ENCODE measurements around the gene DFFB.
"Not testable (repeated sequence)": the region's sequence is repeated elsewhere in the genome, so short reads cannot be mapped to it uniquely, and the experiment has no call there.

The DFFB gene

DNA sequence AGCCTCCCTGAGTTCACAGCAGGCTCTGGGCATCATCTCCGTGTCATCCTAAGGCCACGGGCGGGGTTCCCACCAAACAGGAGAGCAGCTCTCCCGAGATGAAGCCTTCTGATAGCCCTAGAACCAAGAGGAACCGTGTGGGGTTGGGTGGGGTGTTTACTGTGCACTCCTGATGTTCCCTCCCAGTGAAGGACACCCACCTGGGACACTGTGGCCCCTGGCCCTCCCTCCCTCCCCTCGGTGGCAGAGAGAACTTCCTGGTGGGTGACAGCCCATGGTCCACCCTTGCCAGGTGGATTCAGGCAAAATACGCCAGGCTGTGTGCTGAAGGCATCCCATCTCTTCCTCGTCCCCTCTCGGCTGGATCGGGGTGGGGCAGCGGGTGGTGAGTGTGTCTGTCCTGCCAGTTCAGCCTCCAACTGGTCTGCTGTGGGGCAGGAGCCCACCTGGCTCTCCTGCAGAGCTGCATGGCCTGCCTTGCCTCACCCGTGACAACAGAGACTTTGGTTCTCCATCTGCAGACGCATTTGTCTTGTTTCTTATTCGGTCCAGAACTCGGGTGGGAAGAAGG is 58.4 kb downstream of the DFFB start:
- no peak overlapping the region for H3K4me3 ChIP-seq (ENCODE audit: low read length)
- peaks cover 12% of the 10 kb centered on the region for H3K9me3 ChIP-seq (ENCODE audit: control insufficient read depth, insufficient read depth, low read length)
- no CpG with 5 or more reads among the region's 15 CpGs for WGBS (ENCODE audit: insufficient coverage, insufficient read length)
- H3K4me1 ChIP-seq (ENCODE audit: control insufficient read depth, insufficient read depth, low read length), result no peaks in the 10 kb centered on the region
- no peak overlapping the region for H3K27ac ChIP-seq (ENCODE audit: low read length)
- no peaks in the 10 kb centered on the region; the same call in 1 of the 2 replicates for H3K36me3 ChIP-seq (ENCODE audit: control insufficient read depth, insufficient read depth, low read length)
- no peak for DNase-seq (ENCODE audit: low read depth, low spot score)
- H3K27me3 ChIP-seq (ENCODE audit: control insufficient read depth, insufficient read depth, low read length), result no peaks in the 10 kb centered on the region; the same call in 1 of the 2 replicates

DNA sequence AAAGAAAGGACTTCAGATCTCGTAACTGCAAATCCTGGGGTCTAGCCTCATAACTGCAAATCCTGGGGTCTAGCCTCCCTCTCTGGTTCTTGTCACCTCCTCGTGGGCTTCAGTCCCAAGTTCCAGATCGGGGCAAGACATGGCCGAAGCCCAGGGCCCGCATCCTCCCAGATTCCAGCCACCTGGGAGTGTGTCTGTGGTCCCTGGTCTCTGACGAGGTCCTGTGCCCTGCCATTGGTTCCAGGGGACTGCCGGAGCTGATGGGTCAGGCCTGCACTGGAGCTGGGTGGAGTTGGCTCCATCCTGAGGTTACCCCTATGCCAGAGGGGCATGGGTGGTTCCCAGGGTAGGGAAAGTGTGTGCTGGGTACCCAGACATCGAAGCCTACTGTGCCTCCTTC is 60.5 kb downstream of the DFFB start:
- Histone ChIP-seq H3K36me3 (ENCODE audit: control insufficient read depth, insufficient read depth, low read length) (no peaks in the 10 kb centered on the region), H3K4me1 (ENCODE audit: control insufficient read depth, insufficient read depth, low read length) (no peaks in the 10 kb centered on the region), H3K27me3 (ENCODE audit: control insufficient read depth, insufficient read depth, low read length) (no peaks in the 10 kb centered on the region; the same call in 1 of the 2 replicates), H3K27ac (ENCODE audit: low read length) (no peak overlapping the region), H3K9me3 (ENCODE audit: control insufficient read depth, insufficient read depth, low read length) (peaks cover 12% of the 10 kb centered on the region), H3K4me3 (ENCODE audit: low read length) (no peak overlapping the region)
- no CpG with 5 or more reads among the region's 8 CpGs for WGBS (ENCODE audit: insufficient coverage, insufficient read length)
- no peak for DNase-seq (ENCODE audit: low read depth, low spot score)

DNA sequence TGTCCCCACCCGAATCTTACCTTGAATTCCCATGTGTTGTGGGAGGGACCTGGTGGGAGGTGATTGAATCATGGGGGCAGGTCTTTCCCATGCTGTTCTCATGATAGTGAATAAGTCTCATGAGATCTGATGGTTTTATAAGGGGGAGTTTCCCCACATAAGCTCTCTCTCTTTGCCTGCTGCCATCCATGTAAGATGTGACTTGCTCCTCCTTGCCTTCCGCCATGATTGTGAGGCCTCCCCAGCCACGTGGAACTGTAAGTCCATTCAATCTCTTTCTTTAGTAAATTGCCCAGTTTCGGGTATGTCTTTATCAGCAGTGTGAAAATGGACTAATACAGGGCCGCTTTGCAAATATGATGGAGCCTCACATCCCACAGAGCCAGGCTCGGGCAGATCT is 61.1 kb downstream of the DFFB start:
- not testable (repeated sequence) for H3K4me1 ChIP-seq (ENCODE audit: control insufficient read depth, insufficient read depth, low read length); H3K27ac ChIP-seq (ENCODE audit: low read length); H3K27me3 ChIP-seq (ENCODE audit: control insufficient read depth, insufficient read depth, low read length); DNase-seq (ENCODE audit: low read depth, low spot score); H3K4me3 ChIP-seq (ENCODE audit: low read length); H3K36me3 ChIP-seq (ENCODE audit: control insufficient read depth, insufficient read depth, low read length)
- peaks cover 12% of the 10 kb centered on the region for H3K9me3 ChIP-seq (ENCODE audit: control insufficient read depth, insufficient read depth, low read length)
- WGBS (ENCODE audit: insufficient coverage, insufficient read length), result no CpG with 5 or more reads among the region's 6 CpGs

DNA sequence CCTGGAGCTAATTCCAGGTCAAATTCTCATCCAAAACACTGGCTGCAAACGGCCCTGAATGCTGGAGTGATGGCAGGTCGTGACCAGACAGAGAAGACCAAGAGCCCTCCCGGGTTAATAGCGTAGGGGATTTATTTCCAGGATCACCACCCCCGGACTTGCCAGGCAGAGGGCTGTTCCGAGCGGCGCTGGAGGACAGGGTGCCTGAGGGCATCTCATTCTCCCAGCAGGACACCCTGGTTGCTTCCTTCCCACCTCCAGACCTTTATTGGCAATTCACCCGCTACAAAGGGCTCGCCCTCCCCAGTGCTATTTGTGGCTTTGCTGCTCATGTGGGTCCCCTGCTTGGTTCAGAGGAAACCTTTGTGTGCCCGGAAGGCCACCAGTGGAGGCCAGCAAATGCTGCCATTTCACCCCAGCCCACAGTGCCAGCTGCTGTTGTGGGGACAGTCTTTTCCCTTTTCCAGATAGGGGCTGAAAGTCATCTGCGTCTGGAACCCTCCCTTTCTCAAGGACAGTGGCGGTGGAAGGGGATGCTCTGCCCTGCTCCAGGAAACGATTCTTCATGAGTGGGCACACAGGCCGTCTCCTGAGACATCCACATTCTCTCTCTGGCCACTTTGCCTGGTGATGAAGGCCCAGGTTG is 61.8 kb downstream of the DFFB start:
- WGBS (ENCODE audit: insufficient coverage, insufficient read length), result no CpG with 5 or more reads among the region's 15 CpGs
- DNase-seq (ENCODE audit: low read depth, low spot score), result no peak
- Histone ChIP-seq H3K4me1 (ENCODE audit: control insufficient read depth, insufficient read depth, low read length) (no peaks in the 10 kb centered on the region), H3K4me3 (ENCODE audit: low read length) (no peak overlapping the region), H3K9me3 (ENCODE audit: control insufficient read depth, insufficient read depth, low read length) (peaks cover 12% of the 10 kb centered on the region), H3K36me3 (ENCODE audit: control insufficient read depth, insufficient read depth, low read length) (no peaks in the 10 kb centered on the region), H3K27ac (ENCODE audit: low read length) (no peak overlapping the region), H3K27me3 (ENCODE audit: control insufficient read depth, insufficient read depth, low read length) (no peaks in the 10 kb centered on the region; the same call in 1 of the 2 replicates)

- Histone ChIP-seq H3K4me1 (ENCODE audit: control insufficient read depth, insufficient read depth, low read length) (no peaks in the 10 kb centered on the region), H3K27ac (ENCODE audit: low read length) (no peak overlapping the region), H3K36me3 (ENCODE audit: control insufficient read depth, insufficient read depth, low read length) (no peaks in the 10 kb centered on the region), H3K4me3 (ENCODE audit: low read length) (no peak overlapping the region), H3K9me3 (ENCODE audit: control insufficient read depth, insufficient read depth, low read length) (peaks cover 13% of the 10 kb centered on the region), H3K27me3 (ENCODE audit: control insufficient read depth, insufficient read depth, low read length) (no peaks in the 10 kb centered on the region; the same call in 1 of the 2 replicates)
- DNase-seq (ENCODE audit: low read depth, low spot score), result no peak
- no CpG with 5 or more reads among the region's 5 CpGs for WGBS (ENCODE audit: insufficient coverage, insufficient read length)
Measured at GRCh38 chr1:3919706-3920105, 62.4 kb downstream of the DFFB start.

DNA sequence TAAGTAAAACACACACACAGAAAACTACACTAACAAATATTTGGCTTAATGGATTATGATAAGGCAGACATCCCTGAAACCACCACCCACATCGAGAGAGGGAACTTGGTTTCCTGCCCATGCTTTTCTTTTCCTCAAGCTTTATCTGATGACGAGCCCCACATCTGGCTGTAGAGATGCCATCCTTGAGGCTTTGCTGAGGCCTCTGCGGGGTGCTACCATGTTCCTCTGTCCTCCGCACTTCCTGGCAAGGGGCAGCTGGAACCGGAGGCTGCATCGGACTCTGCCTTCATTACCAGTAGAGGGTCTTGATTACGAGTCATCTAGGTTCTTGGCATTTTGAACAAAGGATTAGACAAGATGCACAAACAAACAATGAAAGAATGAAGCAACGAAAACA is 64.5 kb downstream of the DFFB start:
- Histone ChIP-seq H3K27me3 (ENCODE audit: control insufficient read depth, insufficient read depth, low read length) (no peaks in the 10 kb centered on the region), H3K36me3 (ENCODE audit: control insufficient read depth, insufficient read depth, low read length) (no peaks in the 10 kb centered on the region), H3K9me3 (ENCODE audit: control insufficient read depth, insufficient read depth, low read length) (peaks cover 17% of the 10 kb centered on the region), H3K4me3 (ENCODE audit: low read length) (no peak overlapping the region), H3K4me1 (ENCODE audit: control insufficient read depth, insufficient read depth, low read length) (no peaks in the 10 kb centered on the region), H3K27ac (ENCODE audit: low read length) (no peak overlapping the region)
- WGBS (ENCODE audit: insufficient coverage, insufficient read length), result no CpG with 5 or more reads among the region's 8 CpGs
- DNase-seq (ENCODE audit: low read depth, low spot score), result no peak

GRCh38 chr1:3922201-3922725 is 65.0 kb downstream of the DFFB start:
- Histone ChIP-seq H3K4me3 (ENCODE audit: low read length) (no peak overlapping the region), H3K36me3 (ENCODE audit: control insufficient read depth, insufficient read depth, low read length) (no peaks in the 10 kb centered on the region), H3K4me1 (ENCODE audit: control insufficient read depth, insufficient read depth, low read length) (no peaks in the 10 kb centered on the region), H3K9me3 (ENCODE audit: control insufficient read depth, insufficient read depth, low read length) (peaks cover 17% of the 10 kb centered on the region), H3K27me3 (ENCODE audit: control insufficient read depth, insufficient read depth, low read length) (no peaks in the 10 kb centered on the region), H3K27ac (ENCODE audit: low read length) (no peak overlapping the region)
- WGBS (ENCODE audit: insufficient coverage, insufficient read length), result no CpG with 5 or more reads among the region's 6 CpGs
- DNase-seq (ENCODE audit: low read depth, low spot score), result no peak

- Histone ChIP-seq H3K9me3 (ENCODE audit: control insufficient read depth, insufficient read depth, low read length) (peaks cover 16% of the 10 kb centered on the region), H3K4me3 (ENCODE audit: low read length) (no peak overlapping the region), H3K36me3 (ENCODE audit: control insufficient read depth, insufficient read depth, low read length) (no peaks in the 10 kb centered on the region), H3K27me3 (ENCODE audit: control insufficient read depth, insufficient read depth, low read length) (no peaks in the 10 kb centered on the region), H3K4me1 (ENCODE audit: control insufficient read depth, insufficient read depth, low read length) (no peaks in the 10 kb centered on the region), H3K27ac (ENCODE audit: low read length) (no peak overlapping the region)
- DNase-seq (ENCODE audit: low read depth, low spot score), result no peak
- no CpG with 5 or more reads among the region's 6 CpGs for WGBS (ENCODE audit: insufficient coverage, insufficient read length)
Measured at GRCh38 chr1:3922851-3923250, 65.6 kb downstream of the DFFB start.

- no CpG with 5 or more reads among the region's 25 CpGs for WGBS (ENCODE audit: insufficient coverage, insufficient read length)
- Histone ChIP-seq H3K4me3 (ENCODE audit: low read length) (no peak overlapping the region), H3K36me3 (ENCODE audit: control insufficient read depth, insufficient read depth, low read length) (no peaks in the 10 kb centered on the region), H3K4me1 (ENCODE audit: control insufficient read depth, insufficient read depth, low read length) (no peaks in the 10 kb centered on the region), H3K27ac (ENCODE audit: low read length) (no peak overlapping the region), H3K9me3 (ENCODE audit: control insufficient read depth, insufficient read depth, low read length) (peaks cover 16% of the 10 kb centered on the region), H3K27me3 (ENCODE audit: control insufficient read depth, insufficient read depth, low read length) (no peaks in the 10 kb centered on the region)
- no peak for DNase-seq (ENCODE audit: low read depth, low spot score)
Measured at GRCh38 chr1:3923378-3924185, 66.3 kb downstream of the DFFB start.

DNA sequence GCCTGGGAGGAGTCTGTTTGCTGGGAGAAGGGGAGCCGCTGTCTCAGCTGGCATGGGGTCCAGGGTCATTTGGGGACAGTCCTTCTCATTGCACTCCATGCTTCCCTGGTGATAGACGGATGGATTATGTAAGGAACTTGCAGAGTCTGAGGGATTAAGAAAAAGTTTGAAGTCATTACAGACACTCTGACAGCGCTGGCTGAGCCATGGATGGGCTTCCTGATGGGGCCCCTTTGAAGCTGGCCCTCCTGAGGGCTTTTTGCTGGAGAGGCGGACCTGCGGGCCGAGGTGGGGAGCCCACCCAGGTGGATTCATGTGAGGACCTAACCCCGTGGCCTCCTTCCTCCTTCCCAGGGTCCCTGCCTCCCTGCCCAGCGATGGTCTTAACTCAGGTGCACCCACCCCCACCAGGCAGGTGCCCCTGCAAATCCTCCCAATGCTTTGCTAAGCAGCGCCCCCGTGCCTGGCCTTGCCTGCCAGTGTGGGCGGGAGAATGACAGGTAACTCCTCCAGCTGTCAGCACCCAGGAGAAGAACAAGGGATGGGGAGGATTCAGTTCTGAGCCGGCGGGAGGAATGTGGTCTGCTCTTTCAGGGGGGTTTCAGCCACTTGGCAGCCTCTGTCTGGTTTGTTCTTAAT is 67.0 kb downstream of the DFFB start:
- Histone ChIP-seq H3K4me1 (ENCODE audit: control insufficient read depth, insufficient read depth, low read length) (no peaks in the 10 kb centered on the region), H3K27me3 (ENCODE audit: control insufficient read depth, insufficient read depth, low read length) (no peaks in the 10 kb centered on the region; the same call in 1 of the 2 replicates), H3K9me3 (ENCODE audit: control insufficient read depth, insufficient read depth, low read length) (peaks cover 21% of the 10 kb centered on the region), H3K27ac (ENCODE audit: low read length) (no peak overlapping the region), H3K4me3 (ENCODE audit: low read length) (no peak overlapping the region), H3K36me3 (ENCODE audit: control insufficient read depth, insufficient read depth, low read length) (no peaks in the 10 kb centered on the region)
- WGBS (ENCODE audit: insufficient coverage, insufficient read length), result no CpG with 5 or more reads among the region's 13 CpGs
- no peak for DNase-seq (ENCODE audit: low read depth, low spot score)
